Neuronal stem cell (in vitro differentiated cells): ENCODE data around the gene KIF7.
A peak's percentile ranks its signal among the peaks of the same experiment; 100 is the strongest.

Source experiments
- DNase-seq: peaks from one replicate; pipeline ENCODE4 v3.0.0-alpha.2; 2013; ENCODE audit warnings: low spot score
- H2AFZ ChIP-seq: one replicate; pipeline ENCODE4 v1.6.1; 2013; ENCODE audit warnings: mild to moderate bottlenecking, low read length, inconsistent platforms
- H2AK5ac ChIP-seq: 2 replicates; pipeline ENCODE4 v1.6.1; 2013; ENCODE audit warnings: low read depth, mild to moderate bottlenecking, inconsistent platforms, low read length, moderate library complexity, mixed read lengths
- H2BK120ac ChIP-seq: 2 replicates; pipeline ENCODE4 v1.6.1; 2013; ENCODE audit warnings: low read depth, mild to moderate bottlenecking, inconsistent platforms, low read length, moderate library complexity, mixed read lengths
- H2BK12ac ChIP-seq: one replicate; pipeline ENCODE4 v1.6.1; 2013; ENCODE audit warnings: low read length, inconsistent platforms
- H2BK15ac ChIP-seq: 2 replicates; pipeline ENCODE4 v1.6.1; 2013; ENCODE audit warnings: mild to moderate bottlenecking, low read length, inconsistent platforms, mixed read lengths
- H2BK5ac ChIP-seq: one replicate; pipeline ENCODE4 v1.6.1; 2013; ENCODE audit warnings: inconsistent platforms, mild to moderate bottlenecking, low read length, moderate library complexity
- H3K14ac ChIP-seq: one replicate; pipeline ENCODE4 v1.6.1; 2013; ENCODE audit warnings: low read length, inconsistent platforms
- H3K18ac ChIP-seq: 2 replicates; pipeline ENCODE4 v1.6.1; 2013; ENCODE audit warnings: low read length, inconsistent platforms
- H3K23ac ChIP-seq: 2 replicates; pipeline ENCODE4 v1.6.1; 2013; ENCODE audit warnings: low read depth, mild to moderate bottlenecking, mixed read lengths, low read length, inconsistent platforms; ENCODE audit not compliant: poor library complexity
- H3K27ac ChIP-seq: replicated peaks from 3 replicates; pipeline ENCODE4 v1.5.1; 2013; ENCODE audit warnings: low read length, inconsistent platforms
- H3K27me3 ChIP-seq, 3 experiments: 2 replicates each; pipeline ENCODE4 v1.6.1; 2013; ENCODE audit warnings: low read length in 3 of 3, mild to moderate bottlenecking in 2 of 3, inconsistent platforms in 1 of 3, low read depth in 1 of 3, mixed read lengths in 1 of 3, moderate library complexity in 1 of 3; ENCODE audit not compliant: control insufficient read depth in 3 of 3, insufficient read depth in 3 of 3
- H3K36me3 ChIP-seq, 2 donors: replicated peaks in 1 of 2; 2 replicates each; pipeline ENCODE4 v1.6.1; 2013; ENCODE audit warnings: low read length in 2 of 2; ENCODE audit not compliant: control insufficient read depth in 2 of 2, insufficient read depth in 2 of 2
- H3K4ac ChIP-seq: 2 replicates; pipeline ENCODE4 v1.6.1; 2013; ENCODE audit warnings: inconsistent platforms, mild to moderate bottlenecking, low read length, moderate library complexity
- H3K4me1 ChIP-seq, 2 donors: 1 replicate in 1 of 2; 2 replicates in 1 of 2; pipeline ENCODE4 v1.6.1; 2013; ENCODE audit warnings: low read length in 2 of 2, low read depth in 1 of 2; ENCODE audit not compliant: control insufficient read depth in 2 of 2, insufficient read depth in 1 of 2
- H3K4me2 ChIP-seq: one replicate; pipeline ENCODE4 v1.6.1; 2013; ENCODE audit warnings: mild to moderate bottlenecking, low read length, inconsistent platforms; ENCODE audit not compliant: insufficient read depth, poor library complexity, severe bottlenecking
- H3K4me3 ChIP-seq, 2 donors: 2 replicates each; pipeline ENCODE4 v1.5.1; 2013; ENCODE audit warnings: low read length in 2 of 2, mild to moderate bottlenecking in 2 of 2, inconsistent platforms in 1 of 2, moderate library complexity in 1 of 2
- H3K79me1 ChIP-seq: one replicate; pipeline ENCODE4 v1.6.1; 2013; ENCODE audit warnings: low read depth, mild to moderate bottlenecking, inconsistent platforms, low read length, moderate library complexity
- H3K9ac ChIP-seq: one replicate; pipeline ENCODE4 v1.6.1; 2013; ENCODE audit warnings: mild to moderate bottlenecking, low read depth, low read length, inconsistent platforms; ENCODE audit not compliant: poor library complexity
- H3K9me3 ChIP-seq, 2 donors: replicated peaks in 1 of 2; 2 replicates each; pipeline versions ENCODE3 to v1.6.1; 2013; ENCODE audit warnings: low read length in 2 of 2, mild to moderate bottlenecking in 2 of 2, inconsistent platforms in 1 of 2, low read depth in 1 of 2, mixed read lengths in 1 of 2, moderate library complexity in 1 of 2; ENCODE audit not compliant: control insufficient read depth in 2 of 2, insufficient read depth in 1 of 2
- H4K8ac ChIP-seq: one replicate; pipeline ENCODE4 v1.6.1; 2013; ENCODE audit warnings: low read depth, mild to moderate bottlenecking, inconsistent platforms, low read length, moderate library complexity
- H4K91ac ChIP-seq: one replicate; pipeline ENCODE4 v1.6.1; 2013; ENCODE audit warnings: low read length, low read depth, mild to moderate bottlenecking, inconsistent platforms; ENCODE audit not compliant: poor library complexity
- WGBS, 2 donors: extraction: QIAGEN DNeasy Blood & Tissue Kit; methylation state at CpG; one replicate each; pipeline ENCODE4 v1.1.7; 2013; ENCODE audit warnings: missing lambda C conversion rate in 2 of 2, mixed read lengths in 1 of 2; ENCODE audit not compliant: insufficient read length in 2 of 2, insufficient replicate concordance in 1 of 2; ENCODE audit errors: extremely low coverage in 2 of 2; 5-methylcytosine and 5-hydroxymethylcytosine counted together

KIF7 gene

DNA sequence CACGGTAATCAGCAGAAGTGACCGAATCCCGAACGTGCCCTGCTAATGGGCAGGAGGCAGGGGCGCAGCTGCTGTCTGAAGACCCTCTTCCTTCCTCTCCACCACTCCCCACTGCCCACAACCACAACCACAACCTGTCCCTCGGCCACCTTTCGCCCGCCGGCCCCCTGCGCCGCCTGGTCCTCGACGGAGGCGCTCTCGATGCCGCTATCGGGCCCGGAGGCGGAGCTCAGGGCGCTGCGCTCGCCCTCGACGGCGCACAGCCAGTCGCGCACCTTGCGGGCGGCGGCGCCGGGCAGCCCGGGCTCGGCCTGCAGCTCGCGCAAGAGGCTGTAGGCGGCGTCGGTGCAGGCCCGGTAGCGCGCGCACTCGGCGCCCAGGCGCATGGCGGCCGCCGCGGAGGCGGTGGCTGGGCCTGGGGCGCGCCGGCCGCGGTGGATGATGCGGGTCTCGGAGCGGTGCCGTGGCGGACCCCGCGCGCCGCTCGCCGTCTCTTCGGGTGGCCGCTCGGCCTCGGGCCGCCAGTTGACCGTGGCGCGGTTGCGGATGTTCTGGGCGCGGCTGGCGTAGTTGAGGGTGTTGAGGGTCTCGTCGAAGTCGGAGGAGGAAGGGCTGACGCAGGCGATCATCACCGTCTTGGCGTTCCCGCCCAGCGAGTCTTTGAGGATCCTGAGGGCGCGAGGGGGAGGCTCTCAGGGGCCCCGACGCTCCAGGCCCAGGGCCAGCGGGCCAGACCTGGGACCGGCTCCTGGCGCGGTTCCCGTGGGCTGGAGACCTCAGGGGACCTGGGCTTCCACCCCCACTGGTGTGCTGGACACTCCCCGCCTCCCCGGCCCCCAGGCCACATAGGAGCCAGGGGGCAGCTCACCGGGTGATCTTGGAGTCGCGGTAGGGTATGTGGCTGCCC, 6.9 kb downstream of the KIF7 start:
- Histone ChIP-seq H3K4me2 (no peak overlapping the region), H2AFZ (no peak overlapping the region), H2BK12ac (no peak overlapping the region), H2AK5ac (no peak overlapping the region), H3K4me3 (no peak overlapping the region), H2BK5ac (no peak overlapping the region), H3K27ac (no peak overlapping the region), H3K18ac (no peak overlapping the region), H3K14ac (no peak overlapping the region), H4K91ac (no peak overlapping the region), H2BK120ac (no peak overlapping the region), H3K79me1 (peaks cover 8% of the 10 kb centered on the region), H3K4me1 (peaks cover 0 to 1% of the 10 kb centered on the region in 2 donors), H4K8ac (no peak overlapping the region), H3K9me3 (no peaks in the 10 kb centered on the region), H2BK15ac (no peak overlapping the region), H3K36me3 (peaks cover 22 to 39% of the 10 kb centered on the region in 2 donors), H3K9ac (no peak overlapping the region), H3K27me3 (no peaks in the 10 kb centered on the region), H3K23ac (no peak overlapping the region), H3K4ac (no peak overlapping the region)
- DNase-seq = no peak
- no CpG with 5 or more reads among the region's 102 CpGs for WGBS, 2 donors

DNA sequence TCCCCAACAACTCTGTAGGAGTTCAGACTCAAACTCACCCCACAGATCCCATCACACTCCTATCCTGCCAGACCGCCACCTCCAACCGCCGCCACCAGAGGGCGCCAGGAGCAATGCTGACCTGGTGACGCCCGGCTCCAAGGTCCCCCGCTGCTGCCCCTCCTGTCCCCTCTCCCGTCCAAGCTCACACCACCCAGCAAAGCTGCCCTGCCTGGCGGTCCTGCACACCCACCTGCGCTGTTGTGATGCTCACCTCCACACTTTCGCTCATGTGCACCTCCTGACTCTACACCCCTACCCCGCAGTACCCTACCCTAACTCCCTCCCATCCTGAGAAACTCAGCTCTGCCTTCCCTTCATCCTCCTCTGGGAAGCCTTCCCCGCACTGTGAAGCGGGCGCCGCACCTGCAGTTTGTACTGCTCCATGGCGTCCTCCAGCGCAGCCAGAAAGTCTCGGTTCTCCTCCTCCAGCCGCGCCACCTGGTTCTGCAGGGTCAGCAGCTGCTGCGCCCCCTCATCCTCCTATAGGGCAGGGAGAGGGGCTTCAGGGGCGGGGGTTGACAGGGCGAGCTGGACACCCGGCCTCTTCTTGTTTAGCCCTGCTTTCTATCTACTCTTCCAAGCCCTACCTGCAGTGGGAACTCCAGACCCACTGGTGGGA, 7.9 kb downstream of the KIF7 start:
- H2BK12ac ChIP-seq = no peak overlapping the region
- no peak overlapping the region for H3K14ac ChIP-seq
- no peak overlapping the region for H2BK15ac ChIP-seq
- no peak overlapping the region for H2AK5ac ChIP-seq
- H2BK5ac ChIP-seq = no peak overlapping the region
- no peak overlapping the region for H3K4me2 ChIP-seq
- H3K4me1 ChIP-seq = peaks cover 0 to 1% of the 10 kb centered on the region in 2 donors
- H3K23ac ChIP-seq = no peak overlapping the region
- no peak overlapping the region for H3K4ac ChIP-seq
- no peak overlapping the region for H3K4me3 ChIP-seq
- no CpG with 5 or more reads among the region's 25 CpGs for WGBS, 2 donors
- H3K27me3 ChIP-seq = no peaks in the 10 kb centered on the region
- peaks cover 5% of the 10 kb centered on the region for H3K79me1 ChIP-seq
- H3K27ac ChIP-seq = no peak overlapping the region
- no peak overlapping the region for H3K18ac ChIP-seq
- H3K9ac ChIP-seq = no peak overlapping the region
- H3K9me3 ChIP-seq = no peaks in the 10 kb centered on the region
- H2BK120ac ChIP-seq = no peak overlapping the region
- H4K8ac ChIP-seq = no peak overlapping the region
- no peak overlapping the region for H4K91ac ChIP-seq
- peak; percentile 64 for DNase-seq
- H2AFZ ChIP-seq = no peak overlapping the region
- peaks cover 18 to 37% of the 10 kb centered on the region in 2 donors for H3K36me3 ChIP-seq

DNA sequence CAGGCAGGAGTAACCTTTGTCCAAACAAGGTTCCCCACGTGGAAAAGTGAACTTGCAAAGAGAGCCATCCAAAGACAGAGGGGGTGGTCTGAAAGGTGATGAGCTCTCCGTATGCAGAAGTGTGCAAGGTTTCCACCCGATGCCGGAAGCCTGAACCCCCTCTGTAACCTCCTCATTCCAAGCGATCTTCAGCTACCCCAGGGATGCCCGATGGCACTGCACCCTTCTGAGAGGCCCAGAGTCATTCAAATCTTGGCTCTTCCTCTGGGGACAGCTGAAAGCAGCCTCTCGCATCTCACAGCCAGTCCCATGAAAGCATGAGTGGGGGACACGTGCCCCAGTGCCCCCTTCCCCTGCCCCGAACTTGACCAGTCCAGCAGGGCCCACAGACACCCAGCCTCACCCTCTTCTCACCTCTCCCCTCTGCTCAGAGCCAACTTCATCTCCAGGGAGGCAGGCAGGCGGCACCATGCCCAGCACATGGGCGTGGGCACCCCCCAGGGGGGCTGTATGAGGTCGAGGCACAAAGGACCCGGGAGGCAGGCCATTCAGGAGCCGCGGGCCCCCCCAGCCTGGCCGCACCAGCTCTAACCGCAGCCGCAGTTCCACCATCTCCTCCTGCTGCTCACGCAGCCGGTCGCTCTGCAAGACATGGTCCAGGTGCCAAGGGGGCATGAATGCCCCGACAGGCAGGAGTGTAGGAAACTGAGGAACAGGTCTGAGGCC, 8.7 kb downstream of the KIF7 start:
- Histone ChIP-seq H2BK5ac (no peak overlapping the region), H3K18ac (no peak overlapping the region), H3K79me1 (peaks cover 1% of the 10 kb centered on the region), H3K4me2 (no peak overlapping the region), H2AK5ac (no peak overlapping the region), H3K14ac (no peak overlapping the region), H3K4me1 (peaks cover 0 to 1% of the 10 kb centered on the region in 2 donors), H2BK12ac (no peak overlapping the region), H3K27me3 (no peaks in the 10 kb centered on the region), H3K9ac (no peak overlapping the region), H3K4ac (no peak overlapping the region), H2AFZ (no peak overlapping the region), H3K36me3 (peaks cover 22 to 37% of the 10 kb centered on the region in 2 donors), H3K9me3 (peaks cover 0 to 1% of the 10 kb centered on the region in 2 donors), H2BK15ac (no peak overlapping the region), H2BK120ac (no peak overlapping the region), H4K91ac (no peak overlapping the region), H3K23ac (no peak overlapping the region), H3K4me3 (no peak overlapping the region), H4K8ac (no peak overlapping the region), H3K27ac (no peak overlapping the region)
- DNase-seq = no peak
- no CpG with 5 or more reads among the region's 22 CpGs for WGBS, 2 donors

DNA sequence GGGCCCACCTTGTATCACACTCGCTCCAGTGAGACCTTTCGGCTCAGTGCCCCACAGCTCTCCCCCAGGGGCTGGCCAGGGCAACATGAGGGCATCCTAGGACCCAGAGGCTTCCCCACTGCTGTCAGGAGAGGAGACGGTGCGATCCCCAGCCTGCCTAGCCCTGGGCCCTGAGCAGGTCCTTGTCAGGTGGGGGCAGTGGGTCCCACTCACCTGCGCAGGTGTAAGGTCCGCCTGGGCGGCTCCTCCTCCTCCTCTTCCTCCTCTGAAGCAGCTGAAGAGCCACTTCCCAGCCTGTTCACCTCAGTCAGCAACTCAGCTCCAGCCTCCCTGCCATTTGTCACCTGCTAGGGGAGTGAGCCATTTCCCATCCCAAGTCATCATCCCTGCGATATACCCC, 9.6 kb downstream of the KIF7 start:
- H2AK5ac ChIP-seq = no peak overlapping the region
- H3K36me3 ChIP-seq = peaks cover 29 to 42% of the 10 kb centered on the region in 2 donors
- H3K4me1 ChIP-seq = peaks cover 0 to 1% of the 10 kb centered on the region in 2 donors
- no peak overlapping the region for H2BK15ac ChIP-seq
- no peak overlapping the region for H2AFZ ChIP-seq
- H3K27me3 ChIP-seq = no peaks in the 10 kb centered on the region
- H3K4me2 ChIP-seq = no peak overlapping the region
- no peak overlapping the region for H3K27ac ChIP-seq
- peaks cover 0 to 1% of the 10 kb centered on the region in 2 donors for H3K9me3 ChIP-seq
- no CpG with 5 or more reads among the region's 8 CpGs for WGBS, 2 donors
- no peak overlapping the region for H3K9ac ChIP-seq
- no peak overlapping the region for H2BK12ac ChIP-seq
- no peak overlapping the region for H2BK120ac ChIP-seq
- H3K18ac ChIP-seq = no peak overlapping the region
- no peak overlapping the region for H3K23ac ChIP-seq
- H2BK5ac ChIP-seq = no peak overlapping the region
- DNase-seq = no peak
- H3K79me1 ChIP-seq = peaks cover 1% of the 10 kb centered on the region
- H4K8ac ChIP-seq = no peak overlapping the region
- H4K91ac ChIP-seq = no peak overlapping the region
- no peak overlapping the region for H3K14ac ChIP-seq
- H3K4ac ChIP-seq = no peak overlapping the region
- H3K4me3 ChIP-seq = no peak overlapping the region
